ENCODE data around the gene GSDMA. TPM values are rescaled to one million over a fixed set of nuclear protein-coding genes. Genes with fewer than 3 reads are reported as not detected.

GSDMA gene
- total RNA-seq, 4 donors from 2014 or later, result not detected

GRCh38 chr17:39950871-39951348 lies 11.9 kb upstream of the GSDMA start:
- intact Hi-C loops (cut with DNase I), result loop anchor here (2.0 kb wide), 1 partner anchor 22 kb away; no protein-coding TSS in a partner anchor
- H3K9me3 ChIP-seq, result no peaks in the 10 kb centered on the region
- no peak overlapping the region for H3K4me3 ChIP-seq (replicated peaks in 1 of 3)
- no peaks in the 10 kb centered on the region for H3K36me3 ChIP-seq
- H3K4me1 ChIP-seq, result peaks cover 4 to 9% of the 10 kb centered on the region in 2 donors
- no peaks in the 10 kb centered on the region for H3K27me3 ChIP-seq
- no peak overlapping the region for H3K27ac ChIP-seq
- DNase-seq, result no peak
- no peak for TF ChIP-seq CTCF (IDR thresholded peaks at IDR 0.05)
- no peak for TF ChIP-seq POLR2A (IDR thresholded peaks at IDR 0.05)
- WGBS, 2 donors, result 73 to 79% methylated on average over 5 of the region's 5 CpGs

DNA sequence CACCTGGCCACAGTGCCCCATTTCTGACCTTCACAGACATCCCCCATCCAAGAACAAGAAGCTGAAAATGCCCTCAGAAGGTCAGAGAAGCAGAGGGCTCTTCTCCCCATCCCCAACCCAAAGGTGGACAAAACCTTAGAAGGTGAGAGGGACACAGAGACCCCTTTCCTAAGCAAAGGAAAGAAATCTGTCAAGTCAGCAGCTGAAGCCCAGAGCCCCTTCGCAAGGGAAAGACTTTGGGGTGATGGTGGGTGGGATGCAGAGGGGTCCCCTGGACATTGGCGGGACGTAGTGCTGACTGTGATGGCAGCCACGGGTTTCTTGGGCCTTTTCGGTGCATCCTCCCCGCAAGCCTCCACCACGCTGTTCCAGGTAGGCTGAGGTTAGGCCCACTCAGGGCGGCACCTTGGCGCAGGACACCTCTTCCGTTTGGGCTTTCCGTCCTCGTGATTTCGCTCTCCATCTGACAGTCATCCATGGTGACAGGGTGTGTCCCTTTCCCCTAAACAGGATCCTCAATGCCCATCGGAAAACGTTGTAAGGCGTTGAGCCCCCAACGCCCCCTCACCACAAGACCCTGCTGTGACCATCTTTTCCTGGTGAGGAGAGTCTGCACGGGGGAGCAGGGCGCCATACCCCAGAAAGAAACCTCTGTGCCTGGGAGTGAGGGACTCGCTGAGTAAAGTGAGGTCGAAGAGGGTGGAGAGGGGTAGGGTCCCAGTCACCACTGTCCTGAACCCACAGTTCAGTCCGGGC lies 10.7 kb upstream of the GSDMA start:
- TF ChIP-seq POLR2A (IDR thresholded peaks at IDR 0.05), result no peak
- TF ChIP-seq CTCF (IDR thresholded peaks at IDR 0.05), result no peak
- peak overlapping the region in 1 of 3 donors; percentile 32 for H3K4me3 ChIP-seq (replicated peaks in 1 of 3)
- intact Hi-C loops (cut with DNase I), result loop anchor here (2.0 kb wide), 1 partner anchor 23 kb away; no protein-coding TSS in a partner anchor
- 65 to 67% methylated on average over 21 to 22 of the region's 22 CpGs for WGBS, 2 donors
- H3K27me3 ChIP-seq, result no peaks in the 10 kb centered on the region
- H3K4me1 ChIP-seq, result peaks cover 4 to 9% of the 10 kb centered on the region in 2 donors
- peak in 1 of 2 donors; percentile 23 for DNase-seq
- H3K27ac ChIP-seq, result no peak overlapping the region
- no peaks in the 10 kb centered on the region for H3K9me3 ChIP-seq
- H3K36me3 ChIP-seq, result no peaks in the 10 kb centered on the region

DNA sequence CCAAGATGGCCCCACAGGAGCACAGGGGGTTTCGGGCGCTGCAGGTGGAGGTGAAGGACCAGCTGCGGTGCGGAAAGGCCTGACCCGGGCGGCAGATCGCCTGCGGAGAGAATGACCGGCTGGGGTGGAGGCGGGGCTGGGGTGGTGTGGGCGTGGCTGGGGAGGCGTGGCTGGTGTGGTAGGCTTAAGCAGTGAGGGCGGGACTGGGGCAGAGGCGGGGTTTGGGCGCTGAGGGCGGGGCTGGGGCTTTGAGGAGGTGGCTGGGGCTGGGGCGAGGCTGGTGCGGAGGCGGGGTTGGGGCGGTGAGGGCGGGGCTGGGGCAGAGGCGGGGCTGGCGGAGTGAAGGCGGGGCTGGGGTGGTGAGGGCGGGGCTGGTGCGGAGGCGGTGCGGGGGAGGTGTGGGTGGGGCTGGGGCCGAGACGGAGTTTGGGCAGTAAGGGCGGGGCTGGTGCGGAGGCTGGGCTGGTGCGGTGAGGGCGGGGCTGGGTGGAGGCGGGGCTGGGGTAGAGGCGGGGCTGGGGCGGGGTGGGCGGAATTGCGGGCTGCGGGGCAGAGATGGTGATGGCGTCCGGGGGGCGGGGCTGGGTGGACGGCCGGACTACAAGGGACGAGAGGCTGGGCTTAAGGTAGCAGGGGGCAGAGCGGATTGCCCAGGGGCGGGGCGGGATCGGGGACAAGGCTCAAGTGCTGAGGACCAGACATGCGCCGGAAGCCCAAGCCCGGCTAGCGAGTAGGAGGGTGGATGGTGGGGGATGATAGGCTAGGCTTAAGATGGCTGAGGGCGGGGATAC lies 9.9 kb upstream of the GSDMA start:
- peaks cover 4 to 9% of the 10 kb centered on the region in 2 donors for H3K4me1 ChIP-seq
- H3K27me3 ChIP-seq, result no peaks in the 10 kb centered on the region
- 2 to 3% methylated on average over 11 to 16 of the region's 55 CpGs for WGBS, 2 donors
- intact Hi-C loops (cut with DNase I), result no loop called here
- H3K9me3 ChIP-seq, result no peaks in the 10 kb centered on the region
- H3K4me3 ChIP-seq (replicated peaks in 1 of 3), result peak overlapping the region in 1 of 3 donors; percentile 32
- peak overlapping the region in 2 of 3 donors; percentile 31 to 52 for H3K27ac ChIP-seq
- peak in 1 of 2 donors; percentile 53 for TF ChIP-seq POLR2A (IDR thresholded peaks at IDR 0.05)
- TF ChIP-seq CTCF (IDR thresholded peaks at IDR 0.05), result no peak
- H3K36me3 ChIP-seq, result no peaks in the 10 kb centered on the region
- DNase-seq, result peak; percentile 98

DNA sequence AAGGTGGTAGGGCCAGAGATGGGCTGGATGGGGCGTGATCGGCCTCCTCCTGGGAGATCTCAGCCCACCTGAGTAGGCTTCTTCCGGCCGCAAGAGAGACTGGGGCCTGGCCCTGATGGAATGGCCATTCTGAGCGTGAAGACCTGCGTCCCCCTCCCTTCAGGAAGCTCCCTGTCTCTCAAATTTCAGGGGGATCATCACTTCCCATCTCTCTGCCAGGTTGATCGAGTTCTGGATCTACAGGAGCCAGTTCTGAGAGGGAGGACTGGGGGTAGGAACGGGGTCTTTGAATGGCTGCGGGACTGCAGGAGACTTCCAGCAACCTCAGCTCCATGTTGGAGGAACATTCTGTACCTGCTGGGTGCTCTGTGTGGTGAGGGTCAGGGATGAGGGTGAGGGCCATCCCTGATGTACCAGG lies 9.3 kb upstream of the GSDMA start:
- no peaks in the 10 kb centered on the region for H3K27me3 ChIP-seq
- peak overlapping the region in 1 of 3 donors; percentile 19 for H3K4me3 ChIP-seq (replicated peaks in 1 of 3)
- 27 to 32% methylated on average over 3 to 8 of the region's 9 CpGs for WGBS, 2 donors
- no peaks in the 10 kb centered on the region for H3K9me3 ChIP-seq
- peak overlapping the region in 2 of 3 donors; percentile 31 to 52 for H3K27ac ChIP-seq
- peak in 1 of 2 donors; percentile 2 for DNase-seq
- peaks cover 4 to 9% of the 10 kb centered on the region in 2 donors for H3K4me1 ChIP-seq
- TF ChIP-seq CTCF (IDR thresholded peaks at IDR 0.05), result no peak
- no peak for TF ChIP-seq POLR2A (IDR thresholded peaks at IDR 0.05)
- H3K36me3 ChIP-seq, result no peaks in the 10 kb centered on the region
- intact Hi-C loops (cut with DNase I), result no loop called here
